Measurements from ENCODE around the gene UNC93B1. TPM values are rescaled to one million over a fixed set of nuclear protein-coding genes. Genes with fewer than 3 reads are reported as not detected.

The UNC93B1 gene
- total and polyA plus RNA-seq, 2 of the 13 experiments (the other 11 are each of a cell fraction or from before 2014, with no cell fraction given), result 8.8 to 18.9 TPM

DNA sequence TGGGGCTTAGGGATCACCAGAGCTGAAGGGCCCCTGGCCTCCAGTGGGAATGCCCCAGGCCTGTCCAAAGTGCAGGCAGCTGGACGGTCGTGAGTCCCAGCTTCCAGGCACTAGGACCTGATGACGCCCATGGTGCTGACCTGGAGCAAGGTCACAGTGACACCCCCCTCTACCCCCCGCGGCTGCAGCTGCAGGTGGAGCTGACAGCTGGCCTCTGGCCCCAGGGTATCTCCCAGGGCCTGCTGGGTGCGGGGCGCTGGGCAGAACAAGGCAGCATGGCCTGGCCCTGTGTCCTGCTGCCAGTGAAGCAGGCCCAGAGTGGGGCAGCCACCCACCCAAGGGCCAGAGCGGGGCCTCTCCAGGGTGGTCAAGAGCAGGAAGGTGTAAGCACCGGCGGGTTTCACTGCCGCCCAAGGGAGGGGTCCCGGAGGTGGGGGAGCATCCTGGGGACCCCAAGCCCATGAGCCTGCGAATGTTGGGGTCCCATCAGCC lies 34.4 kb upstream of the UNC93B1 start (continued):
- TF ChIP-seq ZNF318 (CRISPR knock-in tag; IDR thresholded peaks at IDR 0.05), result 0 out of 2 replicates have a peak, but pooled peaks have one; percentile 87
- TF ChIP-seq ATF6 (CRISPR knock-in tag; conservative IDR thresholded peaks at IDR 0.05), result no peak
- peak; percentile 72; the same call in 1 of the 2 replicates for TF ChIP-seq NFAT5 (CRISPR knock-in tag; IDR thresholded peaks at IDR 0.05)
- no peak; the same call in 1 of the 2 replicates for TF ChIP-seq GATA4 (IDR thresholded peaks at IDR 0.05; ENCODE audit: borderline replicate concordance, low read depth)
- no peak for TF ChIP-seq ZNF816 (CRISPR knock-in tag; IDR thresholded peaks at IDR 0.05; ENCODE audit: borderline replicate concordance)
- TF ChIP-seq ZC3H4 (CRISPR knock-in tag; IDR thresholded peaks at IDR 0.05; ENCODE audit: borderline replicate concordance), result peak; percentile 27; the same call in 1 of the 2 replicates
- no peak; the same call in 1 of the 2 replicates for TF ChIP-seq TFDP2 (CRISPR knock-in tag; IDR thresholded peaks at IDR 0.05)
- TF ChIP-seq ATF5 (CRISPR knock-in tag; IDR thresholded peaks at IDR 0.05; ENCODE audit: low read depth), result peak; percentile 64; the same call in 1 of the 2 replicates
- TF ChIP-seq MED13 (CRISPR knock-in tag; IDR thresholded peaks at IDR 0.05), result peak; percentile 64; the same call in 1 of the 2 replicates
- peak; percentile 90 for TF ChIP-seq ZNF776 (CRISPR knock-in tag; IDR thresholded peaks at IDR 0.05)
